ENCODE results near the gene RAPH1.

The RAPH1 gene

DNA sequence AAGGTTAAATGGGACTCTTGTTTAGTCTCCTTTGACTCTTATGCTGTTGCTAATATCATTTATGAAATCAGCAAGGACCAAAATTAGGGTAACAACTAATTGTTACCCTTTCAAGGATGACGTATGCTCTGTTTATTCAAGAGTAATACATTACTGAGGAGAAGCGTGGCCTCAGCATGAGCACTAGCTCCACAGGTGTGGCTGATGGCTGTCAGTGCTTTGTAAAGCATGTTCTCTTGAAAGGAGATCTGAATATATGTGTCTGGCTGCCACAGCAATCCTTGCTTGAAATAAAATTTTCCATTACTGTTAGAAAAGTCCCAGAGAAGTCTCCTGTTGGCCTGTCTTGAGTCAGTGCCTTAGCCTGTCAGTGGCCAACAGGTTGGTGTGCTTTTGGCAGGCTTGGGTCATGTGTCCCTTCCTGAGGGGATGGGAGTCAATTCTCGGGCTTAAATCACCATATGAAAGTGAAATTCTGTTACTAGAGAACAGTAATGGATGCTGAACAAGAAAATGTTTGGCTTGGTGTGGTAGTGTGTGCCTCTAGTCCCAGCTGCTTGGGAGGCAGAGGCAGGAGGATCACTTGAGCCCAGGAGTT, 174.2 kb downstream of the RAPH1 start:
- DNase-seq, result no peak

DNA sequence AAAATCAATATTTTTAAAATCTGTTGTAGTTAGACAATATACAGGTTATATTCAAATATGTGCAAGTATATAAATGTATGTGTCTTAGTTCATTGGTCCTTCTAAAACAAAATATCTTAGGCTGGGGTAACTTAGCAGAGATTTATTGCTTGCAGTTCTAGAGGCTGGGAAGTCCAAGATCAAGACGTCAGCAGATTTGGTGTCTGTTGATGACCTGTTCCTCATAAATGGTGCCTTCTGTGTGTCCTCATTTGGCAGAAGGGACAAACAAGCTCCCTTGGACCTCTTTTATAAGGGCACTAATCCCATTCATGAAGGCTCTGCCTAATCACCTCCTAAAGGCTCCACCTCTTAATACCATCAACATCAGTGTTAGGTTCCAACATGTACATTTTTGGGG, 175.7 kb downstream of the RAPH1 start:
- no peak for DNase-seq

DNA sequence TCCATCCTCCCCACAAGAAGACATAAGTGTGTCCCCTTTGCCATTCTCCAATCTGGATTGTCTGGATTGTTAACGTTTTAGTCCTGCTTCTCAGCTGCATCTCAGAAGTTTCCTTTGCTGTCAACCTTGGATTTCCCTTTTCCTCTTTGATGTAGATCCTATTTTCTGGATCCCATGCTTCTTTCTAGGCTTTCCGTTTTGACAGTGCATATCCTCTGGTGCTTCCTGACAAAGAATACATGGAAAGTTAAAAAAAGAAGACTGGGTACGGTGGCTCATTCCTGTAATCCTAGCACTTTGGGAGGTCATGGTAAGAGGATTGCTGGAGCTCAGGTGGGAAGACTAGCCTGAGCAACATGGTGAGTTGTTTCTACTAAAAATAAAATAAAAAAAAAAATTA, 180.1 kb downstream of the RAPH1 start:
- no peak for DNase-seq

DNA sequence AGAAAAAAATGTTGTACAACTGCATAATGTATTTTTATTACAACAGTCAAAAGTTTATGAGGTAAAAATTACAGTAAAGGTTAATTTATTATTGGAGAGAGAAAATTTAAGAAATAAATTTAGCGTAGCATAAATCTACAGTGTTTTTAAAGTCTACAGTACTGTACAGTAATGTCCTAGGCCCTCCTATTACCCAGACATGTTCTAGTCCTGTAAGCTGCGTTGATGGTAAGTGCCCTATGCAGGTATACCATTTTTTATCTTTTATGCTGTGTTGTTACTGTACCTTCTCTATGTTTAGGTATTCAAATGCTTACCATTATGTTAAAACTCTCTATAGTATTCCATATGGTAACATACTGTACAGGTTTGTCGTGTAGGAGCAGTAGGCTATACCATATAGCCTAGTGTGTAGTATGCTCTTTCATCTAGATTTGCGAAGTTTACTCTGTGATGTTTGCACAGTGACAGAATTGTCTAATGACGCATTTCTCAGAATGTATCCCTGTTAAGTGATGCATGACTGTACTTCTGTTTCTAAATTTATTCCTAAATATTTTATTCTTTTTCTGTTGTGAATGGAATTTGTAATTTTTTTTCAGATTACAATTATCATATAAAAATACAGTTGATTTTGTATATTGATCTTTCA, 182.4 kb downstream of the RAPH1 start:
- DNase-seq, result no peak

DNA sequence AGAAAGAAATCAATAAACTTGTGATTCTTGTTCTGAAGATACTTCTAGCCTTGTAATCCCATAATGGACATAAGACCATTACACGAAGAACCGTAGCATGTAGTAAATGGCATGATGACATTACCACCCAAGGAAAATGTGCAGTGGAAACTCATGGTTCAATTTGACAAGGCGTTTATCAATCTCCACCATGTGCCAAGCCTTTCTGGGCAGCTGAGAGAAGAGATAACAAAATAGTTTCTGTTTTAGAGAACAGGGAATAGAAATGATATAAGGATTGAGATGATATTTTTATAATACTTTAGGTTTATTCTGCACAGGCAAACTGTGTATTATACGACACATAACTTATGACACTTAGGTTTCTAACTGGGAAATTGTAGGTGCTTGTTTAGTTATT, 187.7 kb downstream of the RAPH1 start:
- no peak for DNase-seq

DNA sequence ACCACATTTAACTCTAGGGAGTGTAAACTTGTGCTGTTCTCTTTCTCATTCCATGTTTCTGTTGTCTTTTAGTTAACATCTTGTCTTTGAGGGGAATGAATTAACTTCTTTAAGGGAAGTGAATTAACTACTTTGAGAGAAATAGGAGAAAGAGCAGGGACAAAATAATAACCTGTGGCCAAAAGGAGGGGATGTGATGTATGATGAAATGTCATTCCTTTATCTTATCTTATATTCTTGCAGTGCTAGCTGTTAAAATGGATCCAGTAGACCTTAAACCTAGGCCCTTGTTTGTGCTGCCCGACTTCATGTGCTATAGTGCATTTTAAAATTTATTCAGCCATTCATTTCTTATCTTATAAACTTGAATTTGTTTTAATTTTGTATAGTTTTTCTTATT, 188.5 kb downstream of the RAPH1 start:
- no peak for DNase-seq

DNA sequence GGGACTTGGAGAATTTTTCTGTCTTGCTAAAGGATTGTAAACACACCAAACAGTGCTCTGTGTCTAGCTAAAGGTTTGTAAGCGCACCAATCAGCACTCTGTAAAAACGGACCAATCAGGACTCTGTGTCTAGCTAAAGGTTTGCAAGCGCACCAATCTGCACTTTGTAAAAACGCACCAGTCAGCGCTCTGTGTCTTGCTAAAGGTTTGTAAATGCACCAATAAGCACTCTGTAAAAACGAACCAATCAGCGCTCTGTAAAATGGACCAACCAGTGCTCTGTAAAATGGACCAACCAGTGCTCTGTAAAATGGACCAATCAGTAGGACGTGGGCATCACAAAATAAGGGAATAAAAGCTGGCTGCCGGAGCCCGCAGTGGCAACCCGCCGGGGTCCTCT, 190.4 kb downstream of the RAPH1 start:
- no peak for DNase-seq
